ENCODE measurements around the gene ITLN2.

The ITLN2 gene

DNA sequence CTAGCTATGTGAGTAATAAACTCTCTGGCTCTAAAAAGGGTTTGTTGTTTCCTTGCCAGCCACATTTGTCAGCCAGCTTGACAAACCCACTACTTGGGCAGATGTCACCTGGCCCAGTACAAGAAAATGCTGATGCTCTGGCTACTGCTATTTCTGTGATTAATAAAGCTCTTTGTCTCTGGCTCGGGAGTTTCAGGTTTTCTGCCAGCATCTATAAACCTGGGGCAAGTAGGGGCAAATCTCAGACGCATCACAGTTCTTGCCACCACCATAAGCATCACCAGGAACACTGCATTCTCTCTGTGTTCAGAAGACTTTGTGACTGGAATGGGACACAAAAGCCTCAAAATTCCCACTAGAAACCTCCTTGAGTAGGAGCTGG lies 2.5 kb downstream of the ITLN2 start:
- Histone ChIP-seq H3K9ac (ENCODE audit: low read length) (no peak overlapping the region), H3K36me3 (ENCODE audit: low read length) (no peaks in the 10 kb centered on the region), H3K9me2 (replicated peaks; ENCODE audit: insufficient read depth, low read length) (no peaks in the 10 kb centered on the region), H3K9me3 (ENCODE audit: insufficient read depth, low read length) (no peaks in the 10 kb centered on the region), H2AFZ (ENCODE audit: low read depth, low read length, severe bottlenecking) (no peak overlapping the region), H3K27me3 (ENCODE audit: low read length) (no peaks in the 10 kb centered on the region), H3K79me2 (ENCODE audit: insufficient read depth, low read length) (no peaks in the 10 kb centered on the region), H4K20me1 (ENCODE audit: low read depth, low read length) (no peaks in the 10 kb centered on the region), H3K27ac (ENCODE audit: low read depth, low read length) (no peak overlapping the region), H3K4me2 (ENCODE audit: low read depth, low read length, poor library complexity, severe bottlenecking) (no peak overlapping the region), H3F3A (ENCODE audit: insufficient read depth) (no peaks in the 10 kb centered on the region), H3K4me3 (ENCODE audit: insufficient read depth, low read length, poor library complexity, severe bottlenecking) (no peak overlapping the region)
- no peak for TF ChIP-seq EZH2phosphoT487 (conservative IDR thresholded peaks at IDR 0.05; ENCODE audit: low read length)
- TF ChIP-seq, protein P1, sequence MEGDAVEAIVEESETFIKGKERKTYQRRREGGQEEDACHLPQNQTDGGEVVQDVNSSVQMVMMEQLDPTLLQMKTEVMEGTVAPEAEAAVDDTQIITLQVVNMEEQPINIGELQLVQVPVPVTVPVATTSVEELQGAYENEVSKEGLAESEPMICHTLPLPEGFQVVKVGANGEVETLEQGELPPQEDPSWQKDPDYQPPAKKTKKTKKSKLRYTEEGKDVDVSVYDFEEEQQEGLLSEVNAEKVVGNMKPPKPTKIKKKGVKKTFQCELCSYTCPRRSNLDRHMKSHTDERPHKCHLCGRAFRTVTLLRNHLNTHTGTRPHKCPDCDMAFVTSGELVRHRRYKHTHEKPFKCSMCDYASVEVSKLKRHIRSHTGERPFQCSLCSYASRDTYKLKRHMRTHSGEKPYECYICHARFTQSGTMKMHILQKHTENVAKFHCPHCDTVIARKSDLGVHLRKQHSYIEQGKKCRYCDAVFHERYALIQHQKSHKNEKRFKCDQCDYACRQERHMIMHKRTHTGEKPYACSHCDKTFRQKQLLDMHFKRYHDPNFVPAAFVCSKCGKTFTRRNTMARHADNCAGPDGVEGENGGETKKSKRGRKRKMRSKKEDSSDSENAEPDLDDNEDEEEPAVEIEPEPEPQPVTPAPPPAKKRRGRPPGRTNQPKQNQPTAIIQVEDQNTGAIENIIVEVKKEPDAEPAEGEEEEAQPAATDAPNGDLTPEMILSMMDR (IDR thresholded peaks at IDR 0.05; ENCODE audit: insufficient read depth, low read length, poor library complexity, severe bottlenecking) = no peak

DNA sequence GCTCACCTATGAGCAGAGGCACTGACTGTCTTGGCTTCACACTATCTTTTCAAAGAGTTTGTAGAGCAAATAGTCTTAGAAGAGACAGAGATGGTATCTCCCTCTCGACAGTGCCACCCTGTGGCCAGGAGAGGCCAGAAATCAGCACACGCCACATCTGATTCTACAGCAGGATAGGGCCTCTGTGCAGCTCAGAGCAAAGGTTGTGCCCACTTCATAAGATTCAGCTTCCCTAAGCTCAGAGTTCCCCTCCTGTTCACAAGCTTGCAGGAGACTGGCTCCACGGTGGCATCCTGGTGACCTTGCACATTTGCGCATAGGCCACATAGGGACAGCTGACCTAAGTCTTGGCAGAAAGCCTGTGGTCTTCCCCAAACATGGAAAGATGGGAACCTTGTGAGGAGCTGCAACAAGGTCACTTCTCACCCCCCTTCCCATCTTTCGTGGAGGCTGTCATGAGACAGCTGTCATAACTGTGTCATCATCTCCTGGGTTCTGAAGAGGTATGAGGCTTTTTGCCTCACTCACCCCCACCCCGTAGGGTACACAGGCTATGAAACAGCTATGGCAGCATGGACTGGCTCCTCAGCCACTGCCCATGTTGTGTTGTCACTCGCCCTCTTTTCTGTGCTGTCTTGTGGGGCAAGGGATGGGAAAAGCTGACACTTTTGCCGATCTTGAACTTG lies 3.0 kb downstream of the ITLN2 start:
- Histone ChIP-seq H3K27me3 (ENCODE audit: low read length) (no peaks in the 10 kb centered on the region), H3K4me2 (ENCODE audit: low read depth, low read length, poor library complexity, severe bottlenecking) (no peak overlapping the region), H3K9me3 (ENCODE audit: insufficient read depth, low read length) (no peaks in the 10 kb centered on the region), H2AFZ (ENCODE audit: low read depth, low read length, severe bottlenecking) (no peak overlapping the region), H3K79me2 (ENCODE audit: insufficient read depth, low read length) (no peaks in the 10 kb centered on the region), H3K9ac (ENCODE audit: low read length) (no peak overlapping the region), H4K20me1 (ENCODE audit: low read depth, low read length) (no peaks in the 10 kb centered on the region), H3F3A (ENCODE audit: insufficient read depth) (no peaks in the 10 kb centered on the region), H3K27ac (ENCODE audit: low read depth, low read length) (no peak overlapping the region), H3K4me3 (ENCODE audit: insufficient read depth, low read length, poor library complexity, severe bottlenecking) (no peak overlapping the region), H3K36me3 (ENCODE audit: low read length) (no peaks in the 10 kb centered on the region), H3K9me2 (replicated peaks; ENCODE audit: insufficient read depth, low read length) (no peaks in the 10 kb centered on the region)
- TF ChIP-seq EZH2phosphoT487 (conservative IDR thresholded peaks at IDR 0.05; ENCODE audit: low read length) = no peak
- TF ChIP-seq, protein P1 (IDR thresholded peaks at IDR 0.05; ENCODE audit: insufficient read depth, low read length, poor library complexity, severe bottlenecking) = peak; percentile 87

DNA sequence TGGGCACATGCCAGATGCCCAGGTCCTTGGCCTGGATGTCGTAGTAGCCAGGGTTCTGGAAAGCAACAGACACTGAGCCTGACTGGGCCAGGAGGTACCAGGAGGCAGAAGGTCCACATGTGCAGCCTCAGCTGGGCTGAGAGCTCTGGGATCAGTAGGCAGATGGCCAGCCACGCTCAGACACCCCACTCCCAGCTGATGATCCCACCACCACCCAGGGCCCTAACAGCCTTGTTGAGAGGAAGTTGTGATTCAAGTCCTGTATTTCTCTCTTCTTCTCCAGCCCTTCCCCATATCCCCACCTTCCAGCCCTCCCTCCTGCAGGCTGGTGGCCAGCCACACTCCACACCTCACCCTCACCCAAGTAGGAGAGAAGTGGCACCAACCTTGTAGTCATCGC lies 4.0 kb downstream of the ITLN2 start:
- Histone ChIP-seq H3K4me2 (ENCODE audit: low read depth, low read length, poor library complexity, severe bottlenecking) (no peak overlapping the region), H3K9me2 (replicated peaks; ENCODE audit: insufficient read depth, low read length) (no peaks in the 10 kb centered on the region), H3K79me2 (ENCODE audit: insufficient read depth, low read length) (no peaks in the 10 kb centered on the region), H3K36me3 (ENCODE audit: low read length) (no peaks in the 10 kb centered on the region), H3K4me3 (ENCODE audit: insufficient read depth, low read length, poor library complexity, severe bottlenecking) (no peak overlapping the region), H3K9ac (ENCODE audit: low read length) (no peak overlapping the region), H4K20me1 (ENCODE audit: low read depth, low read length) (no peaks in the 10 kb centered on the region), H3K9me3 (ENCODE audit: insufficient read depth, low read length) (no peaks in the 10 kb centered on the region), H3K27me3 (ENCODE audit: low read length) (no peaks in the 10 kb centered on the region), H3F3A (ENCODE audit: insufficient read depth) (no peaks in the 10 kb centered on the region), H3K27ac (ENCODE audit: low read depth, low read length) (no peak overlapping the region), H2AFZ (ENCODE audit: low read depth, low read length, severe bottlenecking) (no peak overlapping the region)
- no peak for TF ChIP-seq EZH2phosphoT487 (conservative IDR thresholded peaks at IDR 0.05; ENCODE audit: low read length)
- TF ChIP-seq, protein P1 (IDR thresholded peaks at IDR 0.05; ENCODE audit: insufficient read depth, low read length, poor library complexity, severe bottlenecking) = no peak
